CD8-positive, alpha-beta memory T cell (primary cell): ENCODE results near the gene EXT2. TPM values are rescaled to one million over a fixed set of nuclear protein-coding genes. Genes with fewer than 3 reads are reported as not detected.
A peak's percentile ranks its signal among the peaks of the same experiment; 100 is the strongest.

Experiments used
- CTCF ChIA-PET: fragments of 350-600 bp; sonication (Branson Sonifier 250); formaldehyde crosslinking; loops from one replicate; lab custom pipeline; 2021; ENCODE audit warnings: antibody characterized with exemption; lab: Charles Lee
- POLR2A ChIA-PET: fragments of 350-600 bp; sonication (Branson Sonifier 250); formaldehyde crosslinking; loops from one replicate; lab custom pipeline; 2021; ENCODE audit warnings: antibody characterized with exemption; lab: Charles Lee
- DNase-seq, 5 donors: peaks; one replicate each; pipeline versions ENCODE4 v3.0.0 to v3.0.0-alpha.2; 2020 to 2022; ENCODE audit warnings: mixed read lengths in 1 of 5
- H3K27ac ChIP-seq: one replicate; pipeline ENCODE4 v1.7.0; 2013; ENCODE audit warnings: low read depth, mild to moderate bottlenecking, low read length, moderate library complexity
- H3K27me3 ChIP-seq: 2 replicates; pipeline ENCODE4 v1.7.0; 2013; ENCODE audit warnings: low read length, mild to moderate bottlenecking; ENCODE audit not compliant: insufficient read depth, poor library complexity, severe bottlenecking
- H3K36me3 ChIP-seq: 2 replicates; pipeline ENCODE4 v1.7.0; 2013; ENCODE audit warnings: mild to moderate bottlenecking, low read length, moderate library complexity; ENCODE audit not compliant: insufficient read depth
- H3K4me1 ChIP-seq: 2 replicates; pipeline ENCODE4 v1.7.0; 2013; ENCODE audit warnings: mild to moderate bottlenecking, low read length, moderate library complexity; ENCODE audit not compliant: insufficient read depth
- H3K4me3 ChIP-seq: 2 replicates; pipeline ENCODE4 v1.7.0; 2013; ENCODE audit warnings: mild to moderate bottlenecking, low read length
- H3K9me3 ChIP-seq: 2 replicates; pipeline ENCODE4 v1.7.0; 2013; ENCODE audit warnings: mild to moderate bottlenecking, low read length
- H3K27ac Mint-ChIP-seq, 8 donors: one replicate each; pipeline ENCODE4 v1.8.0; 2020 to 2021; ENCODE audit warnings: mixed read lengths in 8 of 8, mild to moderate bottlenecking in 6 of 8, inconsistent platforms in 3 of 8, moderate library complexity in 3 of 8
- H3K27me3 Mint-ChIP-seq, 2 donors: one replicate each; pipeline ENCODE4 v1.8.0; 2020 to 2021; ENCODE audit warnings: mixed read lengths in 2 of 2, mild to moderate bottlenecking in 1 of 2, moderate library complexity in 1 of 2
- H3K36me3 Mint-ChIP-seq, 3 donors: one replicate each; pipeline ENCODE4 v1.8.0; 2020 to 2021; ENCODE audit warnings: mixed read lengths in 3 of 3, inconsistent platforms in 1 of 3, mild to moderate bottlenecking in 1 of 3
- H3K4me1 Mint-ChIP-seq, 3 donors: one replicate each; pipeline ENCODE4 v1.8.0; 2020 to 2021; ENCODE audit warnings: mixed read lengths in 3 of 3, inconsistent platforms in 1 of 3, mild to moderate bottlenecking in 1 of 3
- H3K4me3 Mint-ChIP-seq, 7 donors: one replicate each; pipeline ENCODE4 v1.8.0; 2020 to 2021; ENCODE audit warnings: mixed read lengths in 7 of 7, mild to moderate bottlenecking in 6 of 7, moderate library complexity in 4 of 7, inconsistent platforms in 2 of 7
- H3K9me3 Mint-ChIP-seq, 5 donors: one replicate each; pipeline ENCODE4 v1.8.0; 2020 to 2022; ENCODE audit warnings: mixed read lengths in 5 of 5, mild to moderate bottlenecking in 3 of 5, moderate library complexity in 2 of 5, inconsistent platforms in 1 of 5
- polyA plus RNA-seq: library from polyadenylated mRNA; unstranded; fragments of 300-500 nt; fragmentation: Illumina TruSeq; gene quantifications from one replicate; pipeline ENCODE4 v1.2.3, GENCODE V29; 2021
- total RNA-seq, 2 experiments: library from RNA; stranded (reverse); gene quantifications; one replicate each; pipeline ENCODE4 v1.2.3, GENCODE V29; 2021

EXT2 gene
- total and polyA plus RNA-seq, 3 experiments from 2014 or later = 37.4 to 46.6 (median 38.5) TPM

GRCh38 chr11:44226490-44226889 lies 131.0 kb downstream of the EXT2 start:
- no peaks in the 10 kb centered on the region for H3K9me3 ChIP-seq
- no peaks in the 10 kb centered on the region for H3K27me3 Mint-ChIP-seq
- peaks cover 9 to 29% (median 23%) of the 10 kb centered on the region in 3 donors for H3K36me3 Mint-ChIP-seq
- POLR2A ChIA-PET = no interaction called here
- H3K27ac Mint-ChIP-seq = no peak overlapping the region
- H3K9me3 Mint-ChIP-seq = no peaks in the 10 kb centered on the region
- H3K4me1 ChIP-seq = peaks cover 6% of the 10 kb centered on the region
- CTCF ChIA-PET = no interaction called here
- peak overlapping the region in 1 of 7 donors; percentile 54 for H3K4me3 Mint-ChIP-seq
- H3K27ac ChIP-seq = no peak overlapping the region
- H3K27me3 ChIP-seq = no peaks in the 10 kb centered on the region
- H3K4me1 Mint-ChIP-seq = peaks cover 11 to 27% (median 18%) of the 10 kb centered on the region in 3 donors
- no peak overlapping the region for H3K4me3 ChIP-seq
- DNase-seq = no peak
- H3K36me3 ChIP-seq = no peaks in the 10 kb centered on the region

- Mint-ChIP-seq H3K36me3 (peaks cover 6 to 26% (median 25%) of the 10 kb centered on the region in 3 donors), H3K27ac (peak overlapping the region in 2 of 8 donors; percentile 2 to 68), H3K9me3 (no peaks in the 10 kb centered on the region), H3K27me3 (no peaks in the 10 kb centered on the region), H3K4me1 (peaks cover 11 to 27% (median 18%) of the 10 kb centered on the region in 3 donors), H3K4me3 (peak overlapping the region in 3 of 7 donors; percentile 14 to 54 (median 33))
- POLR2A ChIA-PET = no interaction called here
- no peak for DNase-seq
- Histone ChIP-seq H3K9me3 (no peaks in the 10 kb centered on the region), H3K4me1 (peaks cover 6% of the 10 kb centered on the region), H3K36me3 (no peaks in the 10 kb centered on the region), H3K27ac (no peak overlapping the region), H3K27me3 (no peaks in the 10 kb centered on the region), H3K4me3 (no peak overlapping the region)
- CTCF ChIA-PET = no interaction called here
Measured at GRCh38 chr11:44226945-44227344, 131.5 kb downstream of the EXT2 start.

- H3K4me1 Mint-ChIP-seq = peaks cover 11 to 27% (median 18%) of the 10 kb centered on the region in 3 donors
- H3K4me3 Mint-ChIP-seq = no peak overlapping the region
- Histone ChIP-seq H3K36me3 (no peaks in the 10 kb centered on the region), H3K27me3 (no peaks in the 10 kb centered on the region), H3K27ac (no peak overlapping the region), H3K4me1 (peaks cover 6% of the 10 kb centered on the region), H3K9me3 (no peaks in the 10 kb centered on the region), H3K4me3 (no peak overlapping the region)
- ChIA-PET POLR2A (no interaction called here), CTCF (no interaction called here)
- no peaks in the 10 kb centered on the region for H3K9me3 Mint-ChIP-seq
- no peaks in the 10 kb centered on the region for H3K27me3 Mint-ChIP-seq
- no peak for DNase-seq
- peaks cover 0 to 27% (median 23%) of the 10 kb centered on the region in 3 donors for H3K36me3 Mint-ChIP-seq
- H3K27ac Mint-ChIP-seq = no peak overlapping the region
Measured at GRCh38 chr11:44228379-44228778, 132.9 kb downstream of the EXT2 start.

GRCh38 chr11:44229098-44229497 lies 133.6 kb downstream of the EXT2 start:
- DNase-seq = no peak
- H3K36me3 ChIP-seq = no peaks in the 10 kb centered on the region
- H3K4me1 Mint-ChIP-seq = peaks cover 11 to 27% (median 18%) of the 10 kb centered on the region in 3 donors
- H3K27ac ChIP-seq = no peak overlapping the region
- ChIA-PET CTCF (no interaction called here), POLR2A (no interaction called here)
- no peak overlapping the region for H3K4me3 ChIP-seq
- H3K36me3 Mint-ChIP-seq = peaks cover 0 to 30% (median 25%) of the 10 kb centered on the region in 3 donors
- no peaks in the 10 kb centered on the region for H3K27me3 Mint-ChIP-seq
- H3K27ac Mint-ChIP-seq = no peak overlapping the region
- H3K9me3 Mint-ChIP-seq = no peaks in the 10 kb centered on the region
- H3K27me3 ChIP-seq = no peaks in the 10 kb centered on the region
- peaks cover 6% of the 10 kb centered on the region for H3K4me1 ChIP-seq
- H3K9me3 ChIP-seq = no peaks in the 10 kb centered on the region
- H3K4me3 Mint-ChIP-seq = no peak overlapping the region

GRCh38 chr11:44229624-44230023 lies 134.1 kb downstream of the EXT2 start:
- peaks cover under 1 to 32% (median 25%) of the 10 kb centered on the region in 3 donors for H3K36me3 Mint-ChIP-seq
- H3K27me3 ChIP-seq = no peaks in the 10 kb centered on the region
- no peak overlapping the region for H3K27ac ChIP-seq
- peaks cover 11 to 27% (median 18%) of the 10 kb centered on the region in 3 donors for H3K4me1 Mint-ChIP-seq
- H3K27ac Mint-ChIP-seq = no peak overlapping the region
- H3K4me1 ChIP-seq = peaks cover 6% of the 10 kb centered on the region
- H3K9me3 ChIP-seq = no peaks in the 10 kb centered on the region
- no peak overlapping the region for H3K4me3 Mint-ChIP-seq
- no peaks in the 10 kb centered on the region for H3K9me3 Mint-ChIP-seq
- no peak overlapping the region for H3K4me3 ChIP-seq
- no peaks in the 10 kb centered on the region for H3K36me3 ChIP-seq
- DNase-seq = no peak
- ChIA-PET CTCF (no interaction called here), POLR2A (no interaction called here)
- H3K27me3 Mint-ChIP-seq = no peaks in the 10 kb centered on the region

- no peak overlapping the region for H3K4me3 ChIP-seq
- DNase-seq = no peak
- ChIA-PET POLR2A (no interaction called here), CTCF (interaction anchor here (0.9 to 1.4 kb wide), 2 partner anchors 26 to 103 kb away, joined by 3 read pairs; no protein-coding TSS in a partner anchor)
- peaks cover 22 to 70% (median 38%) of the 10 kb centered on the region in 3 donors for H3K36me3 Mint-ChIP-seq
- H3K27me3 ChIP-seq = no peaks in the 10 kb centered on the region
- no peak overlapping the region for H3K4me3 Mint-ChIP-seq
- H3K27me3 Mint-ChIP-seq = no peaks in the 10 kb centered on the region
- H3K27ac ChIP-seq = no peak overlapping the region
- H3K9me3 ChIP-seq = no peaks in the 10 kb centered on the region
- H3K36me3 ChIP-seq = peaks cover 10% of the 10 kb centered on the region
- H3K4me1 Mint-ChIP-seq = no peaks in the 10 kb centered on the region
- H3K4me1 ChIP-seq = no peaks in the 10 kb centered on the region
- no peak overlapping the region for H3K27ac Mint-ChIP-seq
- H3K9me3 Mint-ChIP-seq = no peaks in the 10 kb centered on the region
Measured at GRCh38 chr11:44235765-44236201, 140.3 kb downstream of the EXT2 start.

GRCh38 chr11:44236296-44236695 lies 140.8 kb downstream of the EXT2 start:
- Histone ChIP-seq H3K4me3 (no peak overlapping the region), H3K9me3 (no peaks in the 10 kb centered on the region), H3K36me3 (peaks cover 10% of the 10 kb centered on the region), H3K4me1 (no peaks in the 10 kb centered on the region), H3K27ac (no peak overlapping the region), H3K27me3 (no peaks in the 10 kb centered on the region)
- Mint-ChIP-seq H3K36me3 (peaks cover 22 to 69% (median 34%) of the 10 kb centered on the region in 3 donors), H3K27me3 (no peaks in the 10 kb centered on the region), H3K27ac (no peak overlapping the region), H3K4me3 (no peak overlapping the region), H3K9me3 (no peaks in the 10 kb centered on the region), H3K4me1 (no peaks in the 10 kb centered on the region)
- DNase-seq = no peak
- ChIA-PET POLR2A (no interaction called here), CTCF (interaction anchor here (1.4 kb wide), 1 partner anchor 27 kb away, joined by 3 read pairs; no protein-coding TSS in a partner anchor)

GRCh38 chr11:44237156-44237555 lies 141.7 kb downstream of the EXT2 start:
- Histone ChIP-seq H3K4me3 (no peak overlapping the region), H3K27me3 (no peaks in the 10 kb centered on the region), H3K27ac (no peak overlapping the region), H3K9me3 (no peaks in the 10 kb centered on the region), H3K4me1 (no peaks in the 10 kb centered on the region), H3K36me3 (peaks cover 10% of the 10 kb centered on the region)
- H3K4me3 Mint-ChIP-seq = no peak overlapping the region
- CTCF ChIA-PET = no interaction called here
- H3K4me1 Mint-ChIP-seq = no peaks in the 10 kb centered on the region
- POLR2A ChIA-PET = no interaction called here
- peak overlapping the region in 1 of 8 donors; percentile 56 for H3K27ac Mint-ChIP-seq
- H3K27me3 Mint-ChIP-seq = no peaks in the 10 kb centered on the region
- peaks cover 22 to 71% (median 31%) of the 10 kb centered on the region in 3 donors for H3K36me3 Mint-ChIP-seq
- H3K9me3 Mint-ChIP-seq = no peaks in the 10 kb centered on the region
- no peak for DNase-seq
